ENCODE data around the gene NIPAL3.

DNA sequence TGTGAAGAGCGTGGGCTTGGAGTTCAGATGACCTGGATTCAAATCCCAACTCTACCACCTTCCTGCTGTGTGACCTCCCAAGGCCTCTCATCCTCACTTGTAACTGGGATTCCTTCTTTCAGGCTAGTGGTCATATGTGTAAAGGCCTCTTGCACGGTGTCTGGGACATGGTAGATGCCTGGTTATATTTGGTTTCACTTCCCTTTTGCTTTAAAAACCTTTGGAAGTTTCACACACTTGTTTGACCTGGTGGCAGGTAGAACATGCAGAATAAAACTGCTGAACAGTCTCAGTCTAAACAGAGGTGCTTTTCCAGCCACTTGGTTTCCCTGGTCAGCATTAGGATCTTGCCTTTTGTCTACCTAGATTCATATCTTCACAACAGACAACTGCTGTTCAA, 50.0 kb downstream of the NIPAL3 start:
- TF ChIP-seq YY1 (IDR thresholded peaks at IDR 0.05; ENCODE audit: low read depth) (no peak), CREB1 (IDR thresholded peaks at IDR 0.05; ENCODE audit: low read depth) (no peak), CEBPB (IDR thresholded peaks at IDR 0.05) (no peak), TCF12 (IDR thresholded peaks at IDR 0.05; ENCODE audit: low read depth) (no peak), FOXM1 (IDR thresholded peaks at IDR 0.05; ENCODE audit: borderline replicate concordance, low read depth) (no peak), ZBTB7A (IDR thresholded peaks at IDR 0.05; ENCODE audit: low read depth) (no peak), RAD21 (IDR thresholded peaks at IDR 0.05; ENCODE audit: low read depth) (no peak)
- TF ChIP-seq, protein P1, sequence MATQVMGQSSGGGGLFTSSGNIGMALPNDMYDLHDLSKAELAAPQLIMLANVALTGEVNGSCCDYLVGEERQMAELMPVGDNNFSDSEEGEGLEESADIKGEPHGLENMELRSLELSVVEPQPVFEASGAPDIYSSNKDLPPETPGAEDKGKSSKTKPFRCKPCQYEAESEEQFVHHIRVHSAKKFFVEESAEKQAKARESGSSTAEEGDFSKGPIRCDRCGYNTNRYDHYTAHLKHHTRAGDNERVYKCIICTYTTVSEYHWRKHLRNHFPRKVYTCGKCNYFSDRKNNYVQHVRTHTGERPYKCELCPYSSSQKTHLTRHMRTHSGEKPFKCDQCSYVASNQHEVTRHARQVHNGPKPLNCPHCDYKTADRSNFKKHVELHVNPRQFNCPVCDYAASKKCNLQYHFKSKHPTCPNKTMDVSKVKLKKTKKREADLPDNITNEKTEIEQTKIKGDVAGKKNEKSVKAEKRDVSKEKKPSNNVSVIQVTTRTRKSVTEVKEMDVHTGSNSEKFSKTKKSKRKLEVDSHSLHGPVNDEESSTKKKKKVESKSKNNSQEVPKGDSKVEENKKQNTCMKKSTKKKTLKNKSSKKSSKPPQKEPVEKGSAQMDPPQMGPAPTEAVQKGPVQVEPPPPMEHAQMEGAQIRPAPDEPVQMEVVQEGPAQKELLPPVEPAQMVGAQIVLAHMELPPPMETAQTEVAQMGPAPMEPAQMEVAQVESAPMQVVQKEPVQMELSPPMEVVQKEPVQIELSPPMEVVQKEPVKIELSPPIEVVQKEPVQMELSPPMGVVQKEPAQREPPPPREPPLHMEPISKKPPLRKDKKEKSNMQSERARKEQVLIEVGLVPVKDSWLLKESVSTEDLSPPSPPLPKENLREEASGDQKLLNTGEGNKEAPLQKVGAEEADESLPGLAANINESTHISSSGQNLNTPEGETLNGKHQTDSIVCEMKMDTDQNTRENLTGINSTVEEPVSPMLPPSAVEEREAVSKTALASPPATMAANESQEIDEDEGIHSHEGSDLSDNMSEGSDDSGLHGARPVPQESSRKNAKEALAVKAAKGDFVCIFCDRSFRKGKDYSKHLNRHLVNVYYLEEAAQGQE (IDR thresholded peaks at IDR 0.05; ENCODE audit: low read depth): no peak
- TF ChIP-seq, protein P2, sequence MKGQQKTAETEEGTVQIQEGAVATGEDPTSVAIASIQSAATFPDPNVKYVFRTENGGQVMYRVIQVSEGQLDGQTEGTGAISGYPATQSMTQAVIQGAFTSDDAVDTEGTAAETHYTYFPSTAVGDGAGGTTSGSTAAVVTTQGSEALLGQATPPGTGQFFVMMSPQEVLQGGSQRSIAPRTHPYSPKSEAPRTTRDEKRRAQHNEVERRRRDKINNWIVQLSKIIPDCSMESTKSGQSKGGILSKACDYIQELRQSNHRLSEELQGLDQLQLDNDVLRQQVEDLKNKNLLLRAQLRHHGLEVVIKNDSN (IDR thresholded peaks at IDR 0.05): no peak

All from Ishikawa (cell line).